ENCODE data around the gene CDC42BPB.
"Not testable (repeated sequence)": the region's sequence is repeated elsewhere in the genome, so short reads cannot be mapped to it uniquely, and the experiment has no call there.

Gene CDC42BPB

DNA sequence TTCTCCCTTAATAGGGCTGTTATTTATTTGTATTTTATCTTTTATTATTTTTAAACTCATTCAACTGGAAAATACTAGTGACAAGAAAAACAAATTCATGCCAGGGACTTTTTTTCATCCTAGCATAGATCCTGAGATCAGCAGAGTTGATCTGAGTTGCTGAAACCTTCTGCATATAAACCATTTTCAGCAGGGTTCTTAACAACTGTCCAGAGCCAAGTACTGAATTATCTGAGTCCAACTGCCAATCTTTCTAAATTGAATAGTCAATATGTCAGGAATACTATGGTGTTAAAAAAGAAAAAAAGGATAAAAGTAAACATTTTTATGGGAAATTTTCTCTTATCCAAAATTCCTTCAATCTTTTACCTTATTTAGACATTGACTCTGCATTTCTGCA is 28.6 kb downstream of the CDC42BPB start:
- ChIA-PET CTCF (no interaction called here), POLR2A (no interaction called here)
- TF ChIP-seq, protein P1, sequence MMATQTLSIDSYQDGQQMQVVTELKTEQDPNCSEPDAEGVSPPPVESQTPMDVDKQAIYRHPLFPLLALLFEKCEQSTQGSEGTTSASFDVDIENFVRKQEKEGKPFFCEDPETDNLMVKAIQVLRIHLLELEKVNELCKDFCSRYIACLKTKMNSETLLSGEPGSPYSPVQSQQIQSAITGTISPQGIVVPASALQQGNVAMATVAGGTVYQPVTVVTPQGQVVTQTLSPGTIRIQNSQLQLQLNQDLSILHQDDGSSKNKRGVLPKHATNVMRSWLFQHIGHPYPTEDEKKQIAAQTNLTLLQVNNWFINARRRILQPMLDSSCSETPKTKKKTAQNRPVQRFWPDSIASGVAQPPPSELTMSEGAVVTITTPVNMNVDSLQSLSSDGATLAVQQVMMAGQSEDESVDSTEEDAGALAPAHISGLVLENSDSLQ (IDR thresholded peaks at IDR 0.05): no peak
- no peak for TF ChIP-seq LEF1 (IDR thresholded peaks at IDR 0.05; ENCODE audit: borderline replicate concordance)
- TF ChIP-seq NFRKB (IDR thresholded peaks at IDR 0.05): no peak
- no peak for TF ChIP-seq SP1 (IDR thresholded peaks at IDR 0.05)
- TF ChIP-seq FOXA1 (IDR thresholded peaks at IDR 0.05): no peak
- TF ChIP-seq ZNF384 (IDR thresholded peaks at IDR 0.05): no peak
- TF ChIP-seq FOXM1 (IDR thresholded peaks at IDR 0.05; ENCODE audit: borderline replicate concordance): no peak
- TF ChIP-seq ELF4 (IDR thresholded peaks at IDR 0.05): no peak
- TF ChIP-seq L3MBTL2 (conservative IDR thresholded peaks at IDR 0.05): no peak
- no peak for DNase-seq (ENCODE audit: extremely low spot score)

DNA sequence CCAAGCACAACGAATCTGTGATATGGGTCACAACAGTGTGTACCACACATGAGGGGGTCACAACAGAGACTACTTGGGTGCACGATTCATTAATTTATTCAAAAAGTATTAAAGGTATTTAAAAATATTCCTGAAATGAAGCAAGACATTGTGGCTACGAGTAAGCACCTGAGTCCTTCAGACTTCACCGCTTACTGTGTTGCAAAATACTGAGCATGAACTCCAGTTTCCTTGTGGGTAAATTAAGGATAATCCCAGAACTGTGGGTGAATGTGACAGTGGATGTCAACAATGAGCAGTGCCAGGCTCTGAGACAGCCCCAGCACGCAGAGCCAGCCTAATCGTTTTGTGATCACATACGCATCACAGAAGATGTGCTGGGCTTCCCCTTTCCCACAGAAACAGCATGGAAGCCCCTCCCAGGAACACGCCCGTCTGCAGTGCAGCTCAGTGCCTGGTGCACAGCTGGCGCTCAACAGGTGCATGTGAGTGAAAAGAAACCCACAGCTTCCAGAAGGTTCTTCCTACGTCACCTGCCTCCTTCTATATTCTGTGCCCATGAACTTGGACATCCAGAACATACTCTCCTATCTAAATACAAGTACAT is 29.1 kb downstream of the CDC42BPB start:
- DNase-seq (ENCODE audit: extremely low spot score): no peak
- ChIA-PET CTCF (no interaction called here), POLR2A (no interaction called here)
- TF ChIP-seq FOXA1 (IDR thresholded peaks at IDR 0.05): no peak
- TF ChIP-seq TARDBP (IDR thresholded peaks at IDR 0.05): no peak
- TF ChIP-seq FOXM1 (IDR thresholded peaks at IDR 0.05; ENCODE audit: borderline replicate concordance): no peak
- TF ChIP-seq HDGF (IDR thresholded peaks at IDR 0.05; ENCODE audit: borderline replicate concordance): no peak
- TF ChIP-seq BHLHE40 (IDR thresholded peaks at IDR 0.05; ENCODE audit: borderline replicate concordance): no peak
- no peak for TF ChIP-seq FOXK2 (IDR thresholded peaks at IDR 0.05)
- TF ChIP-seq ARNT (IDR thresholded peaks at IDR 0.05): no peak
- TF ChIP-seq SP1 (IDR thresholded peaks at IDR 0.05): no peak
- TF ChIP-seq ELF4 (IDR thresholded peaks at IDR 0.05): no peak
- TF ChIP-seq, protein P1 (IDR thresholded peaks at IDR 0.05): no peak
- no peak for TF ChIP-seq ZNF384 (IDR thresholded peaks at IDR 0.05)
- TF ChIP-seq NFRKB (IDR thresholded peaks at IDR 0.05): no peak
- TF ChIP-seq LEF1 (IDR thresholded peaks at IDR 0.05; ENCODE audit: borderline replicate concordance): no peak
- TF ChIP-seq CTBP1 (IDR thresholded peaks at IDR 0.05; ENCODE audit: borderline replicate concordance): no peak
- TF ChIP-seq SUZ12 (IDR thresholded peaks at IDR 0.05): no peak

DNA sequence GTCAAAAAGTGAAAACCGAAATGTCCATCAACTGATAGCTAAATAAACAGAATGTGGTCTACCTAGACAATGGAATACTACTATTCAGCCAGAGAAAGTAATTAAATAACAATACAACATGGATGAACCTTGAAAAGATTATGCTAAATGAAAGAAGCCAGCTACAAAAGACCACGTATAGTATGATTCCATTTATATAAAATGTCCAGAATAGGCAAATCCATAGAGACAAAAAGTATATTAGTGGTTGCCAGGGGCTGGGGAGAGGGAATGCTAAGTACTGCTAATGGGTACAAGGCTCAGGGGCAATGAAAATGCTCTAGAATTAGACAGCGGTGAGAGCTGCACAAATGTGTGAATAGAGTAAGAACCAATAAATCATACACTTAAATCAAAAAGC is 29.9 kb downstream of the CDC42BPB start:
- no peak for TF ChIP-seq TARDBP (IDR thresholded peaks at IDR 0.05)
- TF ChIP-seq HDGF (IDR thresholded peaks at IDR 0.05; ENCODE audit: borderline replicate concordance): no peak
- no peak for TF ChIP-seq ARNT (IDR thresholded peaks at IDR 0.05)
- TF ChIP-seq CTBP1 (IDR thresholded peaks at IDR 0.05; ENCODE audit: borderline replicate concordance): no peak
- no peak for TF ChIP-seq BHLHE40 (IDR thresholded peaks at IDR 0.05; ENCODE audit: borderline replicate concordance)
- TF ChIP-seq, protein P1 (IDR thresholded peaks at IDR 0.05): no peak
- TF ChIP-seq FOXA1 (IDR thresholded peaks at IDR 0.05): no peak
- no peak for TF ChIP-seq L3MBTL2 (conservative IDR thresholded peaks at IDR 0.05)
- TF ChIP-seq SUZ12 (IDR thresholded peaks at IDR 0.05): no peak
- no peak for TF ChIP-seq SP1 (IDR thresholded peaks at IDR 0.05)
- TF ChIP-seq ELF4 (IDR thresholded peaks at IDR 0.05): no peak

DNA sequence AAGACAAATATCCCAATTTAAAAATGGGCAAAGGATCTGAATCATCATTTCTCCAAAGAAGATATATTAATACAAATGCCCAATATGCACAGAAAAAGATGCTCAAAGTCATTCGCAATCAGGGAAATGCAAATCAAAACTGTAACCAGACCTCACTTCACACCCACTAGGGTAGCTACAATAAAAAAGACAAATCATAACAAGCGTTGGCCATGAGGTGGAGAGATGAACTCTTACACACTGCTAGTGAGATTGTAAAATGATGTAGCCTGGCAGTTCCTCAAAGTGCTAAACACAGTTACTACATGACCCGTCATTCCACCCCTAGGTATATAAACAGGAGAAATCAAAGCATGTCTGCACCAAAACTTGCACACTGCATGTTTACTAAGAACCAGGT is 30.4 kb downstream of the CDC42BPB start:
- DNase-seq (ENCODE audit: extremely low spot score): no peak
- CTCF ChIA-PET: interaction anchor here (0.8 to 0.9 kb wide), 2 partner anchors 21 to 33 kb away, joined by 3 to 4 read pairs; no protein-coding TSS in a partner anchor
- no peak for TF ChIP-seq TARDBP (IDR thresholded peaks at IDR 0.05)
- TF ChIP-seq ELF4 (IDR thresholded peaks at IDR 0.05): no peak
- no peak for TF ChIP-seq ARNT (IDR thresholded peaks at IDR 0.05)
- TF ChIP-seq SUZ12 (IDR thresholded peaks at IDR 0.05): no peak
- TF ChIP-seq, protein P1 (IDR thresholded peaks at IDR 0.05): no peak
- no peak for TF ChIP-seq BHLHE40 (IDR thresholded peaks at IDR 0.05; ENCODE audit: borderline replicate concordance)
- TF ChIP-seq NFRKB (IDR thresholded peaks at IDR 0.05): no peak
- TF ChIP-seq LEF1 (IDR thresholded peaks at IDR 0.05; ENCODE audit: borderline replicate concordance): no peak
- TF ChIP-seq SP1 (IDR thresholded peaks at IDR 0.05): no peak
- TF ChIP-seq ZNF384 (IDR thresholded peaks at IDR 0.05): no peak
- TF ChIP-seq L3MBTL2 (conservative IDR thresholded peaks at IDR 0.05): no peak
- TF ChIP-seq FOXK2 (IDR thresholded peaks at IDR 0.05): no peak
- no peak for TF ChIP-seq HDGF (IDR thresholded peaks at IDR 0.05; ENCODE audit: borderline replicate concordance)
- TF ChIP-seq CTBP1 (IDR thresholded peaks at IDR 0.05; ENCODE audit: borderline replicate concordance): no peak
- no peak for TF ChIP-seq FOXA1 (IDR thresholded peaks at IDR 0.05)
- no peak for TF ChIP-seq FOXM1 (IDR thresholded peaks at IDR 0.05; ENCODE audit: borderline replicate concordance)
- POLR2A ChIA-PET: interaction anchor here (0.6 kb wide), 1 partner anchor 307 kb away, joined by 3 read pairs; the partner anchor contains the start of gene EIF5

More for the DNA sequence above, 29.9 kb downstream of the CDC42BPB start:
- DNase-seq (ENCODE audit: extremely low spot score): no peak
- ChIA-PET CTCF (interaction anchor here (0.8 to 0.9 kb wide), 2 partner anchors 21 to 33 kb away, joined by 3 to 4 read pairs; no protein-coding TSS in a partner anchor), POLR2A (interaction anchor here (0.6 kb wide), 1 partner anchor 306 kb away, joined by 3 read pairs; the partner anchor contains the start of gene EIF5)

DNA sequence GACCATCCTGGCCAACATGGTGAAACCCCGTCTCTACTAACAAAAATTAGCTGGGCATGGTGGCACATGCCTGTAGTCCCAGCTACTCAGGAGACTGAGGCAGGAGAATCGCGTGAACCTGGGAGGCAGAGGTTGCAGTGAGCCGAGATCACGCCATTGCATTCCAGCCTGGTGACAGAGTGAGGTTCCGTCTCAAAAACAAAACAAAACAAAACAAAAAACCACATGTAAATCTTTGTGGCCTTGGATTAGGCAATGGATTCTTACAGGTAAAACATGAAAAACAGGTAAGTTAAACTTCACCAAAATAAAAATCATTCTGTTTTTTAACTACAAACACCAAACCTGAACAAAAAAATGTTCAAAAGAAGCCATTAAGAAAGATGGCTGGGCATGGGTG is 31.2 kb downstream of the CDC42BPB start:
- POLR2A ChIA-PET; DNase-seq (ENCODE audit: extremely low spot score); CTCF ChIA-PET: not testable (repeated sequence)
